Measurements from ENCODE around the gene NFIX.

NFIX gene

DNA sequence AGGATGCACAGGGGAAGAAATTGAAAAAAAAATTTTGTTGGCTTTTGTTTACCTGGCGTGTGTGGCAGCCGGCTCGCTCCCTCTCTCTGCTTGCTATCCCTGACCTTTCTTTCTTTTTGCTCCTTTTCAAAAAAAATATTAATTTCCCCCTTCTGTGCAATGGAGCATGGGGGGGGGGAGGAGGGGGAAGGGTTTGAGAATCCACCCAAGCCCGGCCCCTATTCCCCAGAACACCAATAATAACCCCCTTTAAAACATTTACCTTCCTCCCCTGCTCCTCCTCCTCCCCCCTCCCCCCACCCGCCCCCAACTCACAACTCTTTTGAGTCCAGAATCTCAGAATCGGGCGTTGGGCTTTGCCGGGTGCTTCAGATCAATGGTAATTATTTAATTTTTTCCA, 28.4 kb downstream of the NFIX start:
- DNase-seq = no peak

DNA sequence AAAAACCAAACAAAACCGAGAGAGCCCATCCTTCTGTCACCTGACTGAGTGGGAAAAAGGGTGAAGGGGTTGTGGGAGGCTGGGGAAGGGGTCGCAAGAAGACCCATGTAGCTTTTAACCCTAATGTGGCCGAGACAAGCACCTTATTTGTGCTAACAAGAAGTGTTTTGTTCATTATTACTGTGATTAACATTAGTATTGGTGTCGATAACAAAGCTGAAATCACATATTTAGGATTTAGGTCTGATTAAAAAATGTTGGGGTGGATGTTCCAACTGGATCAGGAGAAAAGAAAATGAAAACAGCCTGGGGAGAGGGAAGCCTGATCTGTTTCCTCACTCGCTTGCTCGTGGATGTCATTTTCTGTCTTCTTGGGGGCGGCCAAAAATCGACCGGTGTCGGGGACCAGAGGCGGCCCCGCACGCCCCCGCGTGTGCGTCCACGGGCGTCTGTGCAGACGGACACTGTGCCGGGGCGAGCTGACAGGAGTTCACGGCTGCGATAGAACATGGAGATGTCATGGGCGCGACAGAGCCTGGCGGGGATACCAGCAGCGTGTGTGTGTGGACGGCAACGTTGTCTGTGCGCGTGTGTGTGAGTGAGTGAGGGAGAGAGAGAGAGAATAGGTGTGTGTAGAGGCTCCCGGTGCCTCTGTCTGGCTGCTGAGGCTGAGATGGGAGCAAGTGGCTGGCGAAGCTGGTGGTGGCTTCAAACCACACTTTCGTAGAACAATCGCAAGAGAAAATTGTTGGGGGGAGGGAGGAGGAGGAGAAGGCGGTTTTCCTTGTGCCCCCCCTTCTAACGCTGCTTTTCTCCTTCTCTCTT, 29.1 kb downstream of the NFIX start:
- no peak for DNase-seq

DNA sequence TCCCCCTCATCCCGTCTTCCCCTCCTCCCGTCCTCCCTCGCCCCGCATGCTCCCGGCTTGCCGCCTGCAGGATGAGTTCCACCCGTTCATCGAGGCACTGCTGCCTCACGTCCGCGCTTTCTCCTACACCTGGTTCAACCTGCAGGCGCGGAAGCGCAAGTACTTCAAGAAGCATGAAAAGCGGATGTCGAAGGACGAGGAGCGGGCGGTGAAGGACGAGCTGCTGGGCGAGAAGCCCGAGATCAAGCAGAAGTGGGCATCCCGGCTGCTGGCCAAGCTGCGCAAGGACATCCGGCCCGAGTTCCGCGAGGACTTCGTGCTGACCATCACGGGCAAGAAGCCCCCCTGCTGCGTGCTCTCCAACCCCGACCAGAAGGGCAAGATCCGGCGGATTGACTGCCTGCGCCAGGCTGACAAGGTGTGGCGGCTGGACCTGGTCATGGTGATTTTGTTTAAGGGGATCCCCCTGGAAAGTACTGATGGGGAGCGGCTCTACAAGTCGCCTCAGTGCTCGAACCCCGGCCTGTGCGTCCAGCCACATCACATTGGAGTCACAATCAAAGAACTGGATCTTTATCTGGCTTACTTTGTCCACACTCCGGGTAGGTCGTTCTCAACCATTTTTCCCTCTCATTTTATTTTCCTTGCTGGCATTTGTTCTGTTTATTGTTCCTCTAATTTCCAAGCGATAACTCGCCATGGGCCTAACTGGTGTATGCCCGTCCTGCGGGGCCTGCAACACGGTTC, 29.8 kb downstream of the NFIX start:
- no peak for DNase-seq

DNA sequence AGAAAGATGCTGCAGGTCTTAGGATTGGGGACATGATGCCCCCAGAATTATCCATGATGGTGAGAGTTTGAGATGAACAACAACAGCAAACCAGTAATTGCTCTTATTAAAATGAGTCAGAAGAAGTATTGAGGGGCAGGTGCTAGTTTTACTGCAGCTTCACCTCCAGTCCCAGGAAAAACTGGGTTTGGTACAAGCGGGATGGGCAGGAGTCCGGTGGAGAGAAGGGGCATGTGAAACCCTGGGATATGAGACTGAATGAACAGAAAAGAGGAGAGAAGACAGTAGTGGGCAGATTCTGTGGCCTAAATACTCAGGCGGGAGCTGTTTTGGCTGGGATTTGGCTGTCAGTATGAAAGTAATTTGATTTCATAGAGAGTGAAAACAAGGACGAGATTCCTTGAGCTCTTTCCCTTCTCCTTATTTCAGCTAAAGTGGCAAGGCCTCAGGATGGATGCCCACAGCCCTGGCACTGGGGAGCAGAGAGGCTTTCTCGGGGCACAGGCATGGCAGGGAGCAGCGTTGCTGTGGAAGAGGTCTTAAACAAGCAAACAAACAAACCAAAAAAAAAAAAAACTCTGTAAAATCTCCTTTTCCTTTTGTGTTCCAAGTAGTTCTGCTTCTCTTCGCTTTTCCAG, 30.7 kb downstream of the NFIX start:
- DNase-seq = no peak

DNA sequence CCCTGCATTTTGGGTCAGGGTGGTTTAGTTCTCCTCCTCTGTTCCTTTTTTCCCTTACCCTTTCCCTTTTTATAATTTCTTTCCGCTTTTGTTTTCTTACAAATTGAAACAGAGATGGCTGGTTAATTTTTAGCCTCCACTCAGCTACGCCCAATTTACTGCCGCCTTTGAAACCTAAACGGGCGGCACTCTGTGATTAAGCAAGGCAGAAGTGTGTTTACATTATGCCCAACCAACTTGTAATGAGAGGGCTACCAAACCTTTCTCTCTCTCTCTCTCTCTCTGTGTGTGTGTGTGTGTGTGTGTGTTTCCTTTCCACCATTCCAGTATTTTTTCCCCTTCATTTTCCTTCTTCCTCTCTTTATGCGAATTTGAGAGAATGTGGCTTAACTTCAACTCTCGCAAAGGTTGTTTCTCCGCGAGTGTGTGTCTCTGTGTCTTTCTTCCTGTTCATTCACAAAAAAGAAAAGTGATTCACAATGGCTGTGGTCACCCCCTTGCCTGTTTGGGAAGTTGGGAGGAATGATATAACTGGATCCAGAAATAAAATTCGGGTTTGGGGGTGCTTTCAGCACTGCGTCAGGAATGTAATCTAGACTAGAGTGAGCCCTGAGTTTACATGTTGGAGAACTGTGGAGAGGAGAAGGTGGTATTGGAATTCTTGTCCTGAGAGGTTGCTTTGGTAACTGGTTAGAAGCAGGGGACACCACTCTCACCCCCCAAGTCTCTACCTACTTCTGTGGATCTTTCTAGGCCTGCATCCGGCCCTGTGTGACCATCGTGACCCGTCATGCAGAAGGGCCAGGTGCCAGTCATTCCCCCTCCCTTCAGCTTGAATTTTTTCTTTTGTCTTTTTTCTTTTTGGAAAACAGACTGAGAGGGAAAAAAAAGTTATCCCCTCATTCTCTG, 31.4 kb downstream of the NFIX start:
- DNase-seq = no peak

DNA sequence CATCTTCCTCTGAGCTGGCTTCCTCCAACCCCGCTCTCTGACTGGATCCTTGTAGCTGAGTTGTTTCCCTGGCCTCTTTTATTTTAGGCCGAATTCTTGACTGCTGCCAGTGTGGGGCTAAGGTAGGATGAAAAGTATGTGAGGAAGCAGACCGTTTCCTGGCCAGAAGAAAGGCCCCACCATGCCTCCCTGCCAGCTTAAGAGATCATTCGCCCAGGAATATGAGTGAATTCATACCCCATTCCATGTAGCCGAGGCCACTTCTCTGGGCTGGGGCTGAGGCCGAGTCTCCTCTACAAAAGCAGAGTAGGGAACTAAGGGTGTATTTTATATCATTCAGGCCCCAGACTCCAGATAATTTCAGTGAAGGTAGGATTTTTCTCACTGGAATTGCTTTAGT, 32.3 kb downstream of the NFIX start:
- no peak for DNase-seq

DNA sequence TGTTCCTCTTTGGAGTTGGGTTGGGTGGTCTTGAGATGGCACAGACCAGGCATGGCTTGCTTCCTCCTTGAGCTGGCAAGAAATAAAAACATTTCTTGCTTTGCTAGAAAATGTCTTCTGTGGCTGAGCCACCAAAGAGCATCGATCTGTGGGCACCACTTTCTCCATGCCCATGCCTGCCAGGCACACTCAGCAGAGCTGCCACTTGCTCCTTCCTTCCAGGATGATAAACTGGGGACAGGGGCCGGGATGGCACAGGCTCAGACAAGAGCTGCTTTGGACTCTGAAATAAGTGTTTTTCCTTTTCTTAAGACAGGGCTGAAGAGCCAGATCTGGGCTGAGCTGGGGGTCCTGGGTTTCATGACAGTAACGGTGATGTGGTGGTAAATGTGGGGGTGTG, 32.8 kb downstream of the NFIX start:
- no peak for DNase-seq

DNA sequence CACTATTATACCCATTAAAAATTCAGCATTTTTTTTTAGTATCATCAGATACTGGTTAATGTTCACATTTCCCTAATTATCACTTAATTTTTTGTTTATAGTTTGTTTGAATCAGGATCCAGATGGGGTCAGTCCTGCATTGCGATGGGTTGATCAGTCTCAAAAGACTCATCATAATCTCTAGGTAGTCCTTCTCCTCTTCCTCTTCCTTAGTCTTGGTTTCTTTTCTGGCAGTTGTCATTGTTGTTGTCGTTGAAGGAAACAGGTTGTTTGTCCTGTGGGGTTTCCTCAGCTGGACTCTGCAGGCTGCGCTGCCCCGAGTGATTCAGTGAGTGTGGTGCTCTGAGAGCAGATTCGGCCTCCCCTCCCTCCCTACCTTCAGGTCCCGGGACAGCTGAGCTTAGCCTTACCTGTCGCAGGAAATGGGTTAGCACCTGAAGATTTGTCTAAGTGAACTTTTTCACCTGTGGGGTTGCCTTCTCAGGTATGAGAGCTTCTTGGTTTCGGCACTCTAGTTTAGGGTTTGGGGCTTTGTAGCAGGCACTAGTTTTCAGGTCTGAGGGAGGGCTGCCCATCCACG, 34.1 kb downstream of the NFIX start:
- DNase-seq = no peak

DNA sequence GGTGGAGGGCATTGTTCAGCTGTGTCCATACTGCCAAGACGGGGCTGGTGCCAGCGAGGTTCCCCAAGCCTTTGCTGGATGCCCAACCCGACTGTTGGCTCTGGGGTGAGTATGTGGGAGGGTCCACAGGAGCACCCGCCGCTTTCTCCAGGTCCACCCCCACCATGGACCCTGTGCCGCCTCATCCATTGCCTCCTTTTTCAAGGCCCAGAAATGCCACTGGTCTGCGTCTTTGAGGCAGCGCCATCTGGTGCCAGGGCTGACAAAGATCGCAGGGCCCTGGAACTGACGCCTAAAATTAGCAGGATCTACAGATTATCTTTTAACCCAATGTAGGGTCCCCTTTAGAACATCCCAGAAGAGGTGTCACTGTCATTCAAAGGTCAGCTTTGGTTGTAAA, 34.6 kb downstream of the NFIX start:
- DNase-seq = no peak

DNA sequence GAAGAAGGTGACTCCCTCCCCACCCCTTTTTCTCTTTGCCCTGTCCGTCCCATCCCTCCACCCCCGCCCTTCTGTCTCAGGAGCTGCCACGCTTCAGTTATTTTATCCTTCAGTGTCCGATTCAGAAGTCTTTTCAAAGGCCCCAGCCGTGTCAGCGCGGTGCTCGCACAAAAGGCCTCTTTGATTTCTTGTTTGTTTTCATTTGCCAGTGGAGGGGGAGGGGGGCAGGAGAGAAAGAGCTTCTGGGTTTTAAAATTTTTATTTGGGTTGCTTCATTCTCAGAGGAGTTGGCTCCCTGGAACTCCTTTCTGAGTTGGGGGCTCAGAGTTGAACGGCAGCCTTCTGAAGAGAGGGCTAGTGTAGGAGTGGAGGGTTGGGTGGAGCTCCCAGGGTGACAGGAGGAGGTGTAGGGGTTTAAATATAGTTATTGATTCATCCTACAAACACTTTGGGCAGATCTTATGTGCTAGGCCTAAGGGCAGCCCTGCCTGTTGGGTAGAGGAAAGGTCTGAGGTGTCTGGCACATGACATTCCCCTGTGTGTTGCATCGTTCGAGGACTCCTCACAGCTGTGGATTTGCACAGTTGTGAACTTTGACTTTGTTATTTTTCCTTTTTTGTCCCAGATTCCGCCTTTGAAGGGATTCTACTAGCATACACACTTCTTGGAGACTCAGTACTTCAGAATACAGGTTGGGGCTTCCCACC, 36.8 kb downstream of the NFIX start:
- DNase-seq = no peak

DNA sequence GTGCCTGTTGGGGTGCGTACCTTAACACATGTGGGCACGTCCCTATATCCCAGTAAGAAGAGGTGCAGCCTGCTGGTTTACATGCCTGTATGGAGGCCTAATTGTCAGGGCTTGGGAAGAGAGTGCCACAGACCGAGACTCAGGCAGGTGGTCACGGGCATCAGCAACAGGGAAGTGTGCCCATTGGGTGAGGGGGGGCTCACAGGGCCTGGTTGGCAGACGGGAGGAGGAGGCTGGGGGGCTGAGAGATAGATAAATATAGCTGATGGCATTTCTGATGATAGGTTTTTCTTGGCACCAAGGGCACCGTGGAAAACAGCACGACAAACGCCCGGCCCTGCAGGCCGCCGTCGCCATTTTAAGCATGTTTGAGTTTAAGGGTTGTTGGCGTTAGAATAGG, 37.6 kb downstream of the NFIX start:
- DNase-seq = no peak

DNA sequence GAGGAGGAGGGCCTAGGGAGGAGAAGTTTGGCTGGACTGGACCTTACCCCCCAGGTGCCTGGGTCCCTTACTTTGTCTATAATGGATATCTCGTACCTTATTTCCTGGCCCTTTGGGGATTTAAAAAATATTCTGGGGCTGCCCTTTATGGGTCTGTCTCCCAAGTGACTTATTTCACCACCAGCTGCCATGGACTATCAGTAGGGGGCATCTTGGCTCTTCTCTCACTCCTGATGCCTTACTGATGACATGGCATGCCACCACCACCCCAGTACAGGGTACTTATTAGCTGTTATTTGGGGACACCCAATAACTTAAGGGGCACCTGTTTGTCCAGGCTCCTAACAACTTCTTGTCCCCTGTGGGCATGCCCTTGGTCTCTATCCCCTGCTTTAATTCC, 38.0 kb downstream of the NFIX start:
- DNase-seq = no peak

DNA sequence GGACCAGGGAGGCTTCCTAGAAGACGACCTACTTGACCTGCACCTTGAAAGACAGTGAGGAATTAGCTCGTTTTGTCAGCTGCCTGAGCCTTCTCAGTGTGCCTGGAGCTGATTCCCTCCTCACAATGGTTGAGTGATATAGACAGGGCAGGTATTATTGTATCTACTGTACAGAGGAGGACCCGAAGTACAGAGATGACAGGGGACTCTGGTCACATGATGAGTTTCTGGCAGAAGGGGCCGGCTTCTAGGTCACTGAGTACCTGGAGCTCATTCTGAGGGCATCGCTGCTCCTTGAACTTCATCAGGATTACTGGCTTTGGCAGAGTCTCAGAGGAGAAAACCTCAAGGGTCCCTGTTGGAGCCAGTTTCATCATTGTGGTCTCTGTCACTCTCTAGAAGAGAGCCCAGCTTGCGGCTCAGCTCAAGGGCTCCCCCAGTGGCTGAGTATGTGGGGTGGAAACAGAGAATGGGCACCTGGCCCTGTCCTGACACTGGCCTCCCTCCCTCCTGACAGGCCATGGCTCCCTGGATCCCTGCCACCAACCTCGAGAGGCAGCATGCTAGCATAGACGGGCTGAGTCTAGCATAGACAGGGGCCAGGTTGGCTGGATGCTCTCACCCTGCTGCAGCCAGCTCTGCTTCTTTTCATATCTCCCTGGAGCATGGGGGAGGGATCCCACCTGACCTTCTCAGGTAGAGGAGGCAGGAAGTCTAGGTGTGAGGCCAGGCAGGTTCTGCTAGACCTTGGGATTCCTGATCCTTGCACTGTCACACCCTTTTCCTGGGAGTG, 38.7 kb downstream of the NFIX start:
- no peak for DNase-seq

DNA sequence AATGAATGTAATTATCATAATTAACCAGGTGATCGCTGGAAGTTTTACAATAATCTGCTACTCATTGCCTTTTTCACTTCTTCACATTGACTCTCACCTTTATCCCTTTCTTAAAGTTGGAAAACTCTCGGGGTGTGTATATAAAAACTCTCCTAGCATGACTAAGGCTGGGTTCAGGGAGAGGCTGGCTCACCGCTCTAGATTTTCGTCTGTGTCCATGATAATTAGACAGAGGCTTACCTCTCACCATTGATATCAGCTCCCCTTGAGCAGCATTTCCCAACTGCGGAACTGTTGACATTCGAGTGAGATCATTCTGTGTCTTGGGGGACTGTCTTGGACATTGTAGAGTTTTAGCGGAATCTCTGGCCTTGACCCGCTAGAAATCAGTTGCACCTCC, 39.4 kb downstream of the NFIX start:
- no peak for DNase-seq

DNA sequence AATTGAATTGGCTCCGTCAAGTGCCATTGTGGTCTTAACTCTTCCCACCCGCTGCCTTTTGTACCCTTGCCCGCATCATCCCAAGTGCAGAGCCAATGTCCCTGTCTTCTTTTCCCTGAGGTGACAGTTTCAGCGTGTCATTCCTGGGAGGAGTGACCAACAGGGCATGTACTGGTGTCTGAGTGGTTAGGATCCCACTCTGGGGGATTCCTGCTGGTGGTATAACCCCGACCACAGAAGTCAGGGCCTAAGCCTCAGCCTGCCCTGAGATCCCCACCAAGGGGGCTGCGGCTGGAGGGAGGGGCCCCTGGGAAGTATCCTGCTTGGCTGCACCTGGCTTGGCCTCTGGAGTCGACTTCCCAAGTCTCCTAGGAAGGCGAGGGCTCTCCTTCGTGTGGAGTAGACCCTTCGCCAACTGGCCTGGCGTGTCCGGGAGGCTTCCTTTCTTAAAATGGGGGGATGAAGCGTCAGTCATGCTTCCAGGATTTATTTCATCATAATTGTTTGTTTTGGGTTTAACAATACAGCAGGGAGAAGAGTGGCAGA, 40.6 kb downstream of the NFIX start:
- no peak for DNase-seq

DNA sequence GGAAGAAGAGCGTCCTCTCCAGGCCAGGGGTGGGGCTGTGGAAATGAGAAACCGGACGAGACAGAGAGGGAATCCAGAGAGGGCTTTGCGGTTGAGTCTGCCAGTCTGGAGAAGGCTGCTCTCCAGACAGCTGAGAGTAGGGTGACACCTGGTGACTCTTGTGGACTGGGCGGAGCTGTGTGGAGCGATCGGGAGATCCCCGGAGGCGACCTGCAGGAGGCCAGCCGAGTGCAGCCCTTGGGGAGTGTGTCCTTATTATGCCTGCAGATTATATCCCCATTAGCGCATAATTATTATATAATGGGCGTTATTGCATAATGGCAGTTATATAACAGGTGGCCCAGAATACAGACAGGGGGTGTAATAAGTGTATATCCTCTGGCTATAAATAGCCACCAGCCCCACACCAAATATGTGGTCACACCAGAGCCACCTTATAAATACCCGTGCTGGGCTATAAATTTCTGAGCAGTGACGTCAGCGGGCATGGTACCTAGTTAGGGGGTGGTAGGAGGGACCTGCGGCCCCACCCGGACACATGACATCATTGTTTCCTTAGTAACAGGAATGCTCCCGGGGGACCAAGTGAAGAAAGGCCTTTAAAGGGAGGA, 41.2 kb downstream of the NFIX start:
- DNase-seq = no peak

DNA sequence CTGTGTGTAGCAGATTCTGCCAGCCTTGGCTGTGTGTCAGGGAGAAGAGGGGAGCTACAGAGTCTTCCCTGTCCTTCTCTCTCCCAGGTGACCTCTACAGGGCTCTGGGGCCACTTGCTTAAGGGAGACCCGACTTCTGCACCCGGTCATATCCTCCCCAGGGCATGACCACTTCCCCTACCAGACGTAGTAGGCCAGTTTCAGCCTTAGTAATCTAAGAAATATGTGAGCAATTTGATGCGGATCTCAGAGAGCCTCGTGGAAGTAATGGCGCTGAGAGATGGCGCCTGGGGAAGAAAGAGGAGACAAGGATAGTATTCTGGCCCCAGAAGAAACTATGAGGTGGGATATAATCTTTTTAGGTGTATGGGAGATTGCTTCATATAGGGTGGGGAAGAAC, 41.9 kb downstream of the NFIX start:
- no peak for DNase-seq

DNA sequence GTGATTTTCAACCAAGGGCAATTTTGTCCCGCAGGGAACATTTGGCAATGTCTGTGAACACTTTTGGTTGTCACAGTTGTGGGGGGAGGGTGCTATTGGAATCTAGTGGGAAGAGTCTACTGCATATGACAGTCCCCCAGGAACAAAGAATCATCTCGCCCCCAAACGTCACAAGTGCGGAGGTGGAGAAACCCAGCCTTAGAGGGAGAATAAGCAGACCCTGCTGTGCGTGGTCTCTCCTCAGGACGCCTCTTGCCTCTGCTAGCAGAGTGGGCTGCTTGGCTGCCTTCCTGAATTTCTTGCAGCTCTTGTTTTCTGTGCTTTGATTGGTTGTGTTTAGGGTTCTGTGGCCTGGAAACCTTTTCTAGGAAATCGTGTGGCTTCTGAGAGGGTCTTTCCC, 42.5 kb downstream of the NFIX start:
- DNase-seq = no peak

DNA sequence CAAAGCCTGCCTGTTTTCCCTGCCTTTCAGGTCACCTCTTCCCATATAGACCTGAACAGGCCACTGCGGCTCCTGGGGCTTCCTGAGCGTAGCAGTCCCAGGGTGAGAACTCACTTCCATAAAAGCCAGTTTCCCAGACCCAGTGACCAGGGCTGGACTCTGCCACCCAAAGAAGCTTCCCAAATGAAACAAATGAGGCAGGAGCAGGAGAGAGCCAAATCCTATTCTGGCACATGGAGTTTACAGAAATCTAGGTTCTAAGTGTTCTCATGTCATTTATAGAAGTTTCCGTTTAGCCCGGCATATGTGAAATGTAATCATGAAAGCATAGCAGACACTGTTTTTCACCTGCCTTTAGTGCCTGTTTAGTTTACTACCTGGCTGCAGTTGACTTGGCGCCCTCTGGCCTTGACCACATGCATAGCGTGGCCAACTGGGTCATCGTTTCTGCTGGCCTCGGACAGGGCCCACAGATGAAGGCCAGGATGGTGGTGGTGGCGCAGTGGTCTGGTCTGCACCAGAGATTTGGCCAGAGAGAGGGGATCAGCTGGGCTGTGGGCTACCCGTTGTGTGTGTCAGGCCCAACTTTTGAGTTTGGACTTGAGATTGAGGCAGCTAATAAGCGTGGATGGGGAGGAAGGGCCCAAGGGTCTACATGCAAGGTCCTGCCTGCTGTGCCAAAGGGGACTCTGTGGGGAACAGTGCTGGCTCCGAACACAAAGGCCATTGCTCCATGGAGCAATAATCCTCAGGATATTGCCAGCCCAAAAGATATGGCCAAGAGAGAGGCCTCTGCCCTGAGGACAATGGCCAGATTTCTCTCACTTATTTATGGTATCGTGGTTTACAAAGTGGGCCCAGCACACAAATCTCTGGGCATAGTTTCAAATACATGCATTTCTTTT, 43.3 kb downstream of the NFIX start:
- DNase-seq = no peak

Measured in effector CD8-positive, alpha-beta T cell (primary cell).